ENCODE results near the gene AMH. TPM values are rescaled to one million over a fixed set of nuclear protein-coding genes. Genes with fewer than 3 reads are reported as not detected.

The AMH gene
- polyA plus RNA-seq, 1 donor (not counting 4 experiments of a cell fraction or from before 2014, with no cell fraction given): 0.07 TPM

DNA sequence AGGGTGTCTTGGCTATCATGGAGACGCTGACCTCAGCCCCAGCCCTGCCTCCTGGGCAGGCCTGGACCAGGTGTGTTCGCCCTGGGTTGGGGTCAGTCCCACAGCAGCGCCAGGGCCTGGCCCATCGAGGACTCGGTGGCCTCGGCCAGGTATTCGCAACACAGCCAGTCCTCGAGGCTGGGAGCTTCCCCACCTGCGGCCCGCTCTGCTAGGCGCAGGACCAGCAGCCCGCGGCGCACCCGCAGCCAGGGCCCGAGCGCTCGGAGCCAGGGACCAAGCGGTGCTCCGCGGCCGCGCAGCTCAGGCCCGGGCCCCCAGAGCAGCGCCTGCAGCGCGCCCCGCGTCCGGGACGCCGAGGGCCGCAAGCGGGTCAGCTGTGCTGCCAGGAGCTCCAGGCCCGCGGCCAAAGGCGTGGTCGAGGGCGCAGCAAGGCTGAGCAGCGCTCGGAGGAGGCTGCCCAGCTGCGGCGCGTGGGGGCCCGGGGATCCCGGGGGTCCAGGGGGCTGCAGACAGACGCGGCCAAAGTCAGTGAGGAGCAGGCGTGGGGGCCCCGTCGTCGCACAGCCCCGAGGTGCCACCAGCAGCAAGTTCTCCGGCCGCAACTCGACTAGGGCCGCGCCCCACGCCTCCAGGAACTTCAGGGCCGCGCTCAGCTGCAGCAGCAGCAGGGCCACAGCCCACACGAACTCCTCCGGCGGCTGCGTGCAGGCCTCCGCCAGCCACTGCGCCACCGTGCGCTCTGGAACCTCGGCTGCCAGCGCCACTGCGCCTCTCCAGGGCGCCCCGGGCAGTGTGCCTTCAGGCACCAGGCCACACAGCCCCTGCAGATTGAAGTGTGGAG, 26.7 kb downstream of the AMH start:
- H3K9ac ChIP-seq (ENCODE audit: control insufficient read depth, extremely low read depth, insufficient read depth, low read length): no peak overlapping the region
- H3K9me1 ChIP-seq (ENCODE audit: control insufficient read depth, extremely low read depth, insufficient read depth, low read length): no peaks in the 10 kb centered on the region
- H3K4me1 ChIP-seq (ENCODE audit: control insufficient read depth, extremely low read depth, insufficient read depth, low read length): peaks cover 15% of the 10 kb centered on the region
- H2AFZ ChIP-seq (ENCODE audit: control insufficient read depth, low read length): no peak overlapping the region
- H3K4me3 ChIP-seq (ENCODE audit: control insufficient read depth in 2 of 3, extremely low read depth in 1 of 3, insufficient read depth in 2 of 3, low read depth in 1 of 3, low read length in 3 of 3): no peak overlapping the region
- no peaks in the 10 kb centered on the region for H3K27me3 ChIP-seq (ENCODE audit: control insufficient read depth, extremely low read depth, insufficient read depth, low read length)
- FAIRE-seq: no peak
- H4K20me1 ChIP-seq (ENCODE audit: control insufficient read depth, extremely low read depth, insufficient read depth, low read length): peaks cover 26% of the 10 kb centered on the region
- no peak for TF ChIP-seq EZH2 (IDR thresholded peaks at IDR 0.05; ENCODE audit: low read length)
- TF ChIP-seq, protein P1, sequence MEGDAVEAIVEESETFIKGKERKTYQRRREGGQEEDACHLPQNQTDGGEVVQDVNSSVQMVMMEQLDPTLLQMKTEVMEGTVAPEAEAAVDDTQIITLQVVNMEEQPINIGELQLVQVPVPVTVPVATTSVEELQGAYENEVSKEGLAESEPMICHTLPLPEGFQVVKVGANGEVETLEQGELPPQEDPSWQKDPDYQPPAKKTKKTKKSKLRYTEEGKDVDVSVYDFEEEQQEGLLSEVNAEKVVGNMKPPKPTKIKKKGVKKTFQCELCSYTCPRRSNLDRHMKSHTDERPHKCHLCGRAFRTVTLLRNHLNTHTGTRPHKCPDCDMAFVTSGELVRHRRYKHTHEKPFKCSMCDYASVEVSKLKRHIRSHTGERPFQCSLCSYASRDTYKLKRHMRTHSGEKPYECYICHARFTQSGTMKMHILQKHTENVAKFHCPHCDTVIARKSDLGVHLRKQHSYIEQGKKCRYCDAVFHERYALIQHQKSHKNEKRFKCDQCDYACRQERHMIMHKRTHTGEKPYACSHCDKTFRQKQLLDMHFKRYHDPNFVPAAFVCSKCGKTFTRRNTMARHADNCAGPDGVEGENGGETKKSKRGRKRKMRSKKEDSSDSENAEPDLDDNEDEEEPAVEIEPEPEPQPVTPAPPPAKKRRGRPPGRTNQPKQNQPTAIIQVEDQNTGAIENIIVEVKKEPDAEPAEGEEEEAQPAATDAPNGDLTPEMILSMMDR (optimal IDR thresholded peaks at IDR 0.05 in 1 of 3, IDR thresholded peaks at IDR 0.05 in 1 of 3, conservative IDR thresholded peaks at IDR 0.05 in 1 of 3; ENCODE audit: extremely low read depth in 1 of 3, insufficient read depth in 2 of 3, low read length in 3 of 3): no peak
- H3K4me2 ChIP-seq (ENCODE audit: control insufficient read depth, extremely low read depth, insufficient read depth, low read depth, low read length): no peak overlapping the region
- peaks cover 13 to 16% of the 10 kb centered on the region in 2 experiments for H3K36me3 ChIP-seq (ENCODE audit: control insufficient read depth in 2 of 2, extremely low read depth in 1 of 2, insufficient read depth in 2 of 2, low read length in 2 of 2)
- no peak for DNase-seq (ENCODE audit: low read depth, low spot score)
- H3K79me2 ChIP-seq (ENCODE audit: control insufficient read depth, insufficient read depth, low read length): peaks cover 30% of the 10 kb centered on the region
- no peak overlapping the region for H3K27ac ChIP-seq (ENCODE audit: control insufficient read depth, insufficient read depth, low read length)
- no peaks in the 10 kb centered on the region for H3K9me3 ChIP-seq (ENCODE audit: control insufficient read depth, low read depth, low read length)
- dilution Hi-C loops (cut with MboI; ENCODE audit: extremely low pct_ligation_motif_present, low sequenced_read_pairs): no loop called here

DNA sequence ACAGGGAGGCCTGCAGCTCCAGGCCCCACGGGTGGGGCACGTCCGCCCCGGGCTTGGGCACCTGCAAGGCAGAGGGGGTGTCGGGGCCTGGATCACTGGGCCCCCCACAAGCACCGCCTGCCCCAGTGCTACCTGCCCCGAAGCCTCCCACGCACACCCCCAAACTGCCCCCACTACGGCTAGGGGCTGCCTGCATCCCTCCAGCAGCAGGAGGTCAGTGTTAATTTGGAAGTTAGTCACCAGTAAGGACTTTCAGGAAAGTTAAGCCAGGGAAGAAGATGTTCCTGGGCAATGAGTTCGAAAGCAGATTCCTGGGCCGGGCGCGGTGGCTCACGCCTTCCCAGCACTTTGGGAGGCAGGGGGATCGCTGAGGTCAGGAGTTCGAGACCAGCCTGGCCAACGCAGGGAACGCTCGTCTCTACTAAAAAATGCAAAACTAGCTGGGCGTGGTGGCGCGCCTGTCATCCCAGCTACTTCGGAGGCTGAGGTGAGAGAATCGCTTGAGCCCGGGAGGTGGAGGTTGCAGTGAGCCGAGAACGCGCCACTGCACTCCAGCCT, 27.4 kb downstream of the AMH start:
- H4K20me1 ChIP-seq (ENCODE audit: control insufficient read depth, extremely low read depth, insufficient read depth, low read length): peaks cover 19% of the 10 kb centered on the region
- H3K27ac ChIP-seq (ENCODE audit: control insufficient read depth, insufficient read depth, low read length): no peak overlapping the region
- H3K4me3 ChIP-seq (ENCODE audit: control insufficient read depth in 2 of 3, extremely low read depth in 1 of 3, insufficient read depth in 2 of 3, low read depth in 1 of 3, low read length in 3 of 3): no peak overlapping the region
- no peaks in the 10 kb centered on the region for H3K9me3 ChIP-seq (ENCODE audit: control insufficient read depth, low read depth, low read length)
- H3K9ac ChIP-seq (ENCODE audit: control insufficient read depth, extremely low read depth, insufficient read depth, low read length): no peak overlapping the region
- TF ChIP-seq EZH2 (IDR thresholded peaks at IDR 0.05; ENCODE audit: low read length): no peak
- TF ChIP-seq, protein P1 (optimal IDR thresholded peaks at IDR 0.05 in 1 of 3, IDR thresholded peaks at IDR 0.05 in 1 of 3, conservative IDR thresholded peaks at IDR 0.05 in 1 of 3; ENCODE audit: extremely low read depth in 1 of 3, insufficient read depth in 2 of 3, low read length in 3 of 3): no peak
- DNase-seq (ENCODE audit: low read depth, low spot score) (no peak), FAIRE-seq (no peak)
- no peaks in the 10 kb centered on the region for H3K27me3 ChIP-seq (ENCODE audit: control insufficient read depth, extremely low read depth, insufficient read depth, low read length)
- H2AFZ ChIP-seq (ENCODE audit: control insufficient read depth, low read length): no peak overlapping the region
- no peaks in the 10 kb centered on the region for H3K9me1 ChIP-seq (ENCODE audit: control insufficient read depth, extremely low read depth, insufficient read depth, low read length)
- H3K36me3 ChIP-seq (ENCODE audit: control insufficient read depth in 2 of 2, extremely low read depth in 1 of 2, insufficient read depth in 2 of 2, low read length in 2 of 2): peaks cover 13 to 15% of the 10 kb centered on the region in 2 experiments
- no peak overlapping the region for H3K4me2 ChIP-seq (ENCODE audit: control insufficient read depth, extremely low read depth, insufficient read depth, low read depth, low read length)
- peaks cover 23% of the 10 kb centered on the region for H3K79me2 ChIP-seq (ENCODE audit: control insufficient read depth, insufficient read depth, low read length)
- dilution Hi-C loops (cut with MboI; ENCODE audit: extremely low pct_ligation_motif_present, low sequenced_read_pairs): no loop called here
- peaks cover 14% of the 10 kb centered on the region for H3K4me1 ChIP-seq (ENCODE audit: control insufficient read depth, extremely low read depth, insufficient read depth, low read length)

Data from keratinocyte (primary cell).